ENCODE results near the gene MUC16.

The MUC16 gene

GRCh38 chr19:8973501-8974091, 36.6 kb downstream of the MUC16 start:
- Mint-ChIP-seq H3K9me3 (peaks cover 19% of the 10 kb centered on the region), H3K4me1 (no peaks in the 10 kb centered on the region), H3K27ac (ENCODE audit: low read depth) (no peak overlapping the region), H3K36me3 (ENCODE audit: insufficient read depth) (no peaks in the 10 kb centered on the region), H3K27me3 (peaks cover 23% of the 10 kb centered on the region), H3K4me3 (no peak overlapping the region)
- ATAC-seq (replicated peaks; ENCODE audit: extremely low read depth, poor library complexity, severe bottlenecking) (no peak), DNase-seq (ENCODE audit: low spot score in 2 of 2) (no peak)

GRCh38 chr19:8965887-8966286, 44.3 kb downstream of the MUC16 start:
- DNase-seq (ENCODE audit: low spot score in 2 of 2): no peak
- Mint-ChIP-seq H3K4me3 (no peak overlapping the region), H3K27me3 (peaks cover 19% of the 10 kb centered on the region), H3K27ac (ENCODE audit: low read depth) (no peak overlapping the region), H3K4me1 (no peaks in the 10 kb centered on the region), H3K36me3 (ENCODE audit: insufficient read depth) (peaks cover 3% of the 10 kb centered on the region), H3K9me3 (no peaks in the 10 kb centered on the region)
- no peak for ATAC-seq (replicated peaks; ENCODE audit: extremely low read depth, poor library complexity, severe bottlenecking)
